Measurements from ENCODE around the gene H1-8.
"Not testable (repeated sequence)": the region's sequence is repeated elsewhere in the genome, so short reads cannot be mapped to it uniquely, and the experiment has no call there.

H1-8 gene

DNA sequence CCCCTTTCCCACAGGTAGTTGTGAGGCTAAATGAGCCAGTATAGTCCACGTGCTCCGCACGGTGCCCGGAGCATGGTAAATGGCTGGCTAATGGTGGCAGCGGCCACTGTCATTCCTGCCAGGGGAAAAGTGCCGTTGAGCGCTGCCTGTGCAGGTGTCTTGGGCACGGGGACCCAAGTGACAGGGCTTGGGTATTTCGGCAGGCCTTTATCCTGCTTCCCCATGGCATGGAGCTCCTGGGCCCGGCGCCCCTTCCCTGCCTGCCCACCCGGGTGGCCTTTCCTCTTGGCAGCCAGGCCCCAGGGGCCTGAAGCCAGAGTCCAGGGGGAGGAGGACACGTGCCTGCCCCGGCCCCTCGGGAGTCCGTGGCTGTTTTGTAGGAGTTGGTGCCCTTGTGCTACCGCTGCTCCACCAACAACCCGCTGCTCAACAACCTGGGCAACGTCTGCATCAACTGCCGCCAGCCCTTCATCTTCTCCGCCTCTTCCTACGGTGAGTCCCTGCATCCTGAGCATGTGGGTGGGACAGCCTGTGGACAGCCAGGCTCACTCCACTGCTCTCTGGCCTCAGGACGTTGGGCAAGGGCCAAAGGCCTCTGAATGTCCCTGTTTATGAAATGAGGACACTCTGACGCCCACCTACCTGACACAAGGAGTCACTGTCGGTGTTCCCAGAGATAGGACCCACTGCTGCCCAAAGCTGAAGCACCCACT, 27.7 kb upstream of the H1-8 start:
- DNase-seq (ENCODE audit: low read depth), result not testable (repeated sequence)

DNA sequence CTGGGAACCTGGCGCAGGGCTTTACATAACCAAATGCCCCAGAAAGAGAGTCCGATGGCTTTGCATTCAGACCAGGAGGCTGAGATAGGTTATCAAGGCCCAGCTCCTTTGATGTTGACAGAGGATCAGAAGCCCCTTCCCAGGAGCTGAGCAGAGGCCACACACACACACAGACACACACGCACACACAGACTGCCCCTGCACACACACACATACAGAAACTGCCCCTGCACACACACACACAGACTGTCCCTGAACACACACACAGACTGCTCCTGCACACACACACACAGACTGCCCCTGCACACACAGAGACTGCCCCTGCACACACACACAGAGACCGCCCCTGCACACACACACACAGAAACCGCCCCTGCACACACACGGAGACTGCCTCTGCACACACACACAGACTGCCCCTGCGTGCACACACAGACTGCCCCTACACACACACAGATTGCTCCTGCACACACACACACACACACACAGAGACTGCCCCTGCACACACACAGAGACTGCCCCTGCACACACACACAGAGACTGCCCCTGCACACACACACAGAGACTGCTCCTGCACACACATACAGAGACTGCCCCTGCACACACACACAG, 27.0 kb upstream of the H1-8 start:
- not testable (repeated sequence) for DNase-seq (ENCODE audit: low read depth)

DNA sequence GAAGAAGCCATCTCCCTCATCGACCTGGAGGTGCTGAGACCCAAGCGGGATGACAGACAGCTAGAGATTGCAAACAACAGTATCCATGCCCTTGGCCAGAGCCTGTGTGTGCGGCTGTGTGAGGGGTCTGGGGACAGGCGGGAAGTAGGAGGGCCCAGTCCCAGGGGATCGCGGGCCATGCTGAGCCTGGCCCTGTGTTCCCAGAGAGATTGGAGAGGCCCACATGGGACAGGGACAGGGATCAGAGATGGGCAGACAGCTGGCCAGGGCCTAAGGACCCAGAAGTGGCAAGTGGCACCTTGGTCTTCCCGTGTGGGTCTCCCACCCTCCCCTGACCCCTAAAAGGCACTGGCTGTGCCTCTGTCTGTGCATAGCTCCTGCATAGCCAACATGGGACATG, 25.5 kb upstream of the H1-8 start:
- no peak for DNase-seq (ENCODE audit: low read depth)

DNA sequence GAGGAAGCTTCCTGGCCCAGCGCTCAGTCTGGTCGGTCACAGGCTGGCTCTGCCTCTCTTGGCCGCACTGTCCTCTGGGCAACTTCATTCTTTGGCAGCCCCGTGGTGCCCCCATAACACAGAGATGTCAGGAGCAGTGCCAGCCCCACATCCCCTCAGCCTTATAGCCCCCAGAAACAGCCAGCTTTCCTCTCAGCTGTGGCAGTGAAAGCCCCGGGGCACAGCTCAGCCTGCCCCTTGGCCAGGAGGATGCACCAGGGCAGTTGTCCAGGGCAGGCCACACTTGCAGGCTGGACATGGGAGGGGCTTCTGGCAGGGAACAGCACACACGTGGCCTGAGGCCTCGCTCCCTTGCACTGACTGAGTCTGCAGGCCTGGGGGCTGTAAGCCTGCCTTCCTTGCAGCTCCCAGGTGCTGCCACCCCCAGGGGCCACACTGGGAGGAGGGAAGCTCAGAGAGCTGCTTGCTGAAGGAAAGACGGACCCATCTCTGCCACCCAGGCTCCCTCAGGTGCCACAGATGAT, 24.9 kb upstream of the H1-8 start:
- no peak for DNase-seq (ENCODE audit: low read depth)

DNA sequence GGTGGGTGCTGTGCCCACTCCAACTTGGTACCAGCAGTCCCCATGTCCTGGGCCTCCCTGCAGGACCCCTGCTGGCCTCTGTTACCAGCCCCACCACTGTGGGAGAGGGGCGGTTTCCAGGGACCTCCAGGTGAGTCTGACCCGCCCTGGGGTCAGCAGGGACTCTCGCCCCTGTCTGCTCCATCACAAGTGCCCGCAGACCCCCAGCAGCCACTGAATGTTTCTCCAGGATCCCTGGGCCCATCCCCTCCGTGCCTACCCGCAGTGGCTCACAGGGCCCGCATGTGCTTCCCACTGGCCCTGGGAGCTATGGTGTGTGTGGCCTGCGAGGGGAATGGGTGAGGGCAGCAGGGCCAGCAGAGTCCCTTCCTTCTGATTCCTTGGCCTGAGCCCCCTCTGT, 24.4 kb upstream of the H1-8 start:
- DNase-seq (ENCODE audit: low read depth), result no peak

DNA sequence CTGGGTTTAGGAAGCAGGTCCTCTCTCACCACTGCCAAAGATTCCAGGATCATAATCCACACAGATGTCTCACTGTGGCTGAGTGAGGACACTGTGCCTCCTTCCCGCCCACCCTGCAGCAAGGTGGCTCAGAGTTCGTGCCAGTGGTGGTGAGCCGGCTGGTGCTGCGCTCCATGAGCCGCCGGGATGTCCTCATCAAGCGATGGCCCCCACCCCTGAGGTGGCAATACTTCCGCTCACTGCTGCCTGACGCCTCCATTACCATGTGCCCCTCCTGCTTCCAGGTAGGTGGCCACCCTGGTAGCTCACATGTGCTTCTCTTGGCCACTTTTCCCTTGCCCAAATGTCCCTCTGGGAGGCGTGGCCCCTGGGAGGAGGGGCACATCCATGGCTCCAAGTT, 23.5 kb upstream of the H1-8 start:
- no peak for DNase-seq (ENCODE audit: low read depth)

DNA sequence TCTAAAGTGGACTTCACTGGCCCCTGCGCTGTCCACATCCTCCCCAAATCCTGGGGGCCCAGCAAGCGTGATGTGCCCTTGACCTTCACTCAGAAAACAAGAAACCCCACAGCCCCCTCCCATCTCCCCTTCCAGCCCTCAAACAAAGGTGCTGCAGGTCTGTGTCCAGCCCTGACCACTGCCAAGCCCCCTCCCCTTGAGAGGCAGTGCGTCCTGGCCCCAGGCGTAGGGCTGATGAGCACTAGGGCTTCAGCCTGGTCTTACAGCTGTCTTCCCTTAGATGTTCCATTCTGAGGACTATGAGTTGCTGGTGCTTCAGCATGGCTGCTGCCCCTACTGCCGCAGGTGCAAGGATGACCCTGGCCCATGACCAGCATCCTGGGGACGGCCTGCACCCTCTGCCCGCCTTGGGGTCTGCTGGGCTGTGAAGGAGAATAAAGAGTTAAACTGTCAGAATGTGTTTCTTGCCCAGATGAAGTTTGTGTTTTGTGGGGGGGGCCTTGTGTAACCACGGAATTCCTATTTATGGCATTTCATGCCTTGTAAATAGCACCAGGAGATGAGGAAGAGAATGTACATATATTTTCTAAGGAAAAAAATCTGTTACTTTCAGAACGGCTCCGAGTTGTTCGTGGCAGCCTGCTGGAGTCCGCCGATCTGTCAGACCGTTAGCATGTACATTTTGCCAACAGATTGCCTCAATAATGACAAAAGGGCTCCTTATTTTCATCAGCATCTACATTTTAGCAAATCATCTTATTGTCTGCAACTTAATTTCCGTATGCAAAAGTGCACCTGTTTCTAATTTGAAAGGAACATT, 22.9 kb upstream of the H1-8 start:
- no peak for DNase-seq (ENCODE audit: low read depth)

DNA sequence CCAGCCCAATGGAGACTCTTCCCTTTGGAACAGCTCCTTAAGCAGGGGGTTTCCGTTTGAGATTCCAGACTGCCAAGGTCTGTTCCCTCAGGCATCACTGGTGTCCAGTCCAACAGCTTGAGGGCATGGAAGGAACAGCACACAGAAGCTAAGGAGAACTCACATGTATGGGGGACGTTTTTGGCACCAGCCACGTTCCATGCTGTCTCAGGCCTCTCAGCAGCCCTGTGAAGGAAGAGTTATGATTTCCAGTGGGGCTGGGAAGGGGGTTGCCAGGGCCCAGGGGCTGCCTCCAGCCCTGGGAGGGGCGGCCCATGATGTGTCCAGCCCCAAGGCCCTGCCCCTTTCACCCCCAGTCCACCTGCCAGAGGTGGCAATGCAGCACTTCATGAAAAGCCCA, 22.0 kb upstream of the H1-8 start:
- DNase-seq (ENCODE audit: low read depth), result no peak

DNA sequence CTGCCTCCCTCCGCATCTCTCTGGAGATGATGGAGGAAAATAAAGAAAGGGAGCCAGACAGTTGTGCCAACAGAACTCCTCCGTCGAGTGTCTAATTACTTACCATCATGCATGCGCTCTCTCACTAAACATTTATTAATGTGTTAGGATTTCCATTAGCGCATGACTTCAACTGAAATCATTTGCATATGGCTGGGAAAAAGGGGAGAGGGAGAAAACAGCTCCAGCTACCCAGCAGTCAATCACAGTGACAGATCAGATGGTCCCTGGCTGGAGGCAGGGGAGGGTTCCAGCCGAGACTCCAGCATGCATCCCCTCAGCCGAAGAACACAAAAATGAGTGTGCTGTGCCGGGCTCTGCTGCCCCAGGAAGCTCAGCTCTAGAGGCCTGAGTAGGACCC, 21.4 kb upstream of the H1-8 start:
- no peak for DNase-seq (ENCODE audit: low read depth)

DNA sequence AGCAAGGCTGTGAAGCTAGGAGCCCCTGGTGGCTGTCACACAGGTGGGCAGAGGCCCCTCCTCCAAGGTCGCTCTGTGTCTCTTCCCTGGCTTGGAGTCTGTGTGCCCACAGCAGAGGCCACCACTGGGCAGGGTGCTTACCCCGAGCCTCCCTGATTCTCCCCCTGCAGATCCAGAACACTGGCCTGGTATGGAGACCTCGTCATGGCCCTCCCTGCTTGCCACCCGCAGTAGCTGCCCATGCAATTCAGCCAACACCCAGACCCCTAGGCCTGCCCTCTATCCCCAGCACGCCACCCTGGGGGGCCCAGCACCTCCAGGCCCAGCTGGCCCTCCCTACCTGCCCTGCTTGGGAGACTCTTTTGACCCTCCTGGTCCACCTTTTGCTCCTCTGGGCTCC, 20.0 kb upstream of the H1-8 start:
- DNase-seq (ENCODE audit: low read depth), result no peak

DNA sequence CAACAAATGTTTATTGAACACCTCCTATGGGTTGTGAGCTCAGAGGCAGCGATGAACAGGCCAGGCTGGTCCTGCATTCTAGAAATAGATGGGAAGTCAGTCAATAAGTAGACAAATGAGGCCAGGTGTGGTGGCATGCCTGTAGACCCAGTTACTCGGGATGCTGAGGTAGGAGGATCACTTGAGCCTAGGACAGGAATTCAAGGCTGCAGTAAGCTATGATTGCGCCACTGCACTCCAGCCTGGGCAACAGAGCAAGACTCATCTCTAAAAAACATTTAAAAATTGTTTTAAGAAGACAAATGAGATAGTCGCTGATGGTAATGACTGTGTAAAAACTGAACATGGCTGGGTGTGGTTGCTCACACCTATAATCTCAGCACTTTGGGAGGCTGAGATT, 18.9 kb upstream of the H1-8 start:
- DNase-seq (ENCODE audit: low read depth), result no peak

DNA sequence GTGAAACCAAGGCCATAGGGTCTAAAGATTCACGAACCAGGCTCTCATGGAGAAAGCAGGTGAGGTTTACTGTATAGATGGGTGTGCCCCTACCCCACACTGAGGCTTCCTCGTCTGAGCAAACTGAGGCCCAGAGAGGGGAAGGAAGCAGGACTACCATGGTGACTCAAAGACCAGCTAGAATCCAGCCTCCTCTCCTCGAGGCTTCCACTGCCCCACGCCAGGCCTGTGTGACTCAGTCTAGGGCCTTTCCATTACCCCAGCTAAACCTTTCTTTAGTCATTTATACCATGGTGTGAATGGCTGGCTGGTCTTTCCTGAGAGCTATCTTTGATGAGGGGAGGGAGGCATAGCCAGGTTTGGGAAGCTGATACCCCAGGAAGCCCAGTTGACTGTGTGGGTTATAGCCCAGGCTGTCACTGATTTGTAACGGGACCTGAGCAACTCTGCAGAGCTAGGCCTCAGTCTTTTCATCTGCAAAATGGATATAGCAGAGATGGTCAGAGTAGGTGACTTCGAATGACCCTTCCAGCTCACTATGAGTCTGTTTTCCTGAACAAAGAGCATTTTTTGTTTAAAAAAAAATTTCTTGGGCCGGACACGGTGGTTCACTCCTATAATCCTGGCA, 17.5 kb upstream of the H1-8 start:
- DNase-seq (ENCODE audit: low read depth), result no peak

DNA sequence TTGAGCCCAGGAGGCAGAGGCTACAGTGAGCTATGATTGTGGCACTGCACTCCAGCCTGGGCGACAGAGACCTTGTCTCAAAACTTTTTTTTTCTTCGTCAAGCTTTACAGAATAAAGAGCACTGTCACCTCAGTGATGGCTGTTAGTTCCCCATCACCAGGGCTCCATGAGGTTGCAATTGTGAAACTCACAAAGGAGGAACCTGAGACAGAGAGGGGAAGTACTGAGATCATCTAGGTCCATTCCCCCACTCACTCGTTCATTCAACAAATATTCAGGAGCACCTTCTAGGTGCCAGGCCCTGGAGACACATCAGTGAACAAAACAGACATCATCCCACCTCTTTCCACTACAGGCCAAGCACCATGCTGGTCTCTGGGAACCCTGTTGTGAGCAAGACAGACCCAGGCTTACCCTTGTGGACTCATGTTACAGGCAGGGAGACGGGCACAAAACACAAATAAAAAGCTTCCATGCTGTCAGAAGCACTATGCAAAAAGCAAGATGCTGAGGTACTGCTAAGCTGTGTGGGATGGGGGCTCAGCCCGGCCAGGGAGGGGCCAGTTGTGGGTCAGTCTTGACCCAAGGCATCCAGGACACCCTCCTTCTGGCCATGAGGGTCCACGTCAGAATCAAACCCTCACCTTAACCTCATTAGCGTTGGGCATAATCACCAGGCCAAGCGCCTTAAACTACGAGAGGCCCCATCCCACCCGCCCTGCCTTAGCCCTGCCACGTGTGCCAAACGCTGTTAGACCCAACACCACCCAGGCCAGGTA, 16.7 kb upstream of the H1-8 start:
- DNase-seq (ENCODE audit: low read depth), result no peak

DNA sequence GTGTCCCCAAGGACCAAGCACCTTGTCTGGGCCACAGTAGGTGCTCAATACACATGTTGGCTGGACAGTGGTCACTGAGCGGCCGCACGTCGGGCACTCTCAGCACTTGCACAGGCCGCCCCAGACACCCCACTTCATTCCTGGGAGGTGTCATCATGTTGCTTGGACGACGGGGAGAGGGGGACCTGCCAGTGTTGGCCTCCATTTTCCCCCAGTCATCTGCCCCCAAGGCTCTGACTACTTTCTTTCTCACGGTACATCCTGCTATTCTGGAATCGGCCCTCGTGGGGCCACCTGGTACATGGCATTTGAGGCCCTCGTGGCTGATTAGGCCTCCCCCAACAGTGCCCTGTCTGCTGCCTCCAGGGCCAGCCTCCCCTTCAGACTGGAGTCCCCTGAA, 15.7 kb upstream of the H1-8 start:
- no peak for DNase-seq (ENCODE audit: low read depth)

DNA sequence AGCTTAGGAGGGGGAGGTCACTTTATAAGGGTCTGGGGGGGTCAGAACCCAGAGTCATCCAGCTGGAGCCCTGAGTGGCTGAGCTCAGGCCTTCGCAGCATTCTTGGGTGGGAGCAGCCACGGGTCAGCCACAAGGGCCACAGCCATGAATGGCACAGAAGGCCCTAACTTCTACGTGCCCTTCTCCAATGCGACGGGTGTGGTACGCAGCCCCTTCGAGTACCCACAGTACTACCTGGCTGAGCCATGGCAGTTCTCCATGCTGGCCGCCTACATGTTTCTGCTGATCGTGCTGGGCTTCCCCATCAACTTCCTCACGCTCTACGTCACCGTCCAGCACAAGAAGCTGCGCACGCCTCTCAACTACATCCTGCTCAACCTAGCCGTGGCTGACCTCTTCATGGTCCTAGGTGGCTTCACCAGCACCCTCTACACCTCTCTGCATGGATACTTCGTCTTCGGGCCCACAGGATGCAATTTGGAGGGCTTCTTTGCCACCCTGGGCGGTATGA, 14.3 kb upstream of the H1-8 start, which contains the start of gene RHO:
TSS of gene RHO (plus strand) at position 51 of the 512 bp plus-strand sequence. CDS start at position 146, 95 bp downstream.
- no peak for DNase-seq (ENCODE audit: low read depth)

DNA sequence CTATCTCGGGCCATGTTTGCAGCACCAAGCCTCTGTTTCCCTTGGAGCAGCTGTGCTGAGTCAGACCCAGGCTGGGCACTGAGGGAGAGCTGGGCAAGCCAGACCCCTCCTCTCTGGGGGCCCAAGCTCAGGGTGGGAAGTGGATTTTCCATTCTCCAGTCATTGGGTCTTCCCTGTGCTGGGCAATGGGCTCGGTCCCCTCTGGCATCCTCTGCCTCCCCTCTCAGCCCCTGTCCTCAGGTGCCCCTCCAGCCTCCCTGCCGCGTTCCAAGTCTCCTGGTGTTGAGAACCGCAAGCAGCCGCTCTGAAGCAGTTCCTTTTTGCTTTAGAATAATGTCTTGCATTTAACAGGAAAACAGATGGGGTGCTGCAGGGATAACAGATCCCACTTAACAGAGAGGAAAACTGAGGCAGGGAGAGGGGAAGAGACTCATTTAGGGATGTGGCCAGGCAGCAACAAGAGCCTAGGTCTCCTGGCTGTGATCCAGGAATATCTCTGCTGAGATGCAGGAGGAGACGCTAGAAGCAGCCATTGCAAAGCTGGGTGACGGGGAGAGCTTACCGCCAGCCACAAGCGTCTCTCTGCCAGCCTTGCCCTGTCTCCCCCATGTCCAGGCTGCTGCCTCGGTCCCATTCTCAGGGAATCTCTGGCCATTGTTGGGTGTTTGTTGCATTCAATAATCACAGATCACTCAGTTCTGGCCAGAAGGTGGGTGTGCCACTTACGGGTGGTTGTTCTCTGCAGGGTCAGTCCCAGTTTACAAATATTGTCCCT, 13.4 kb upstream of the H1-8 start:
- no peak for DNase-seq (ENCODE audit: low read depth)

DNA sequence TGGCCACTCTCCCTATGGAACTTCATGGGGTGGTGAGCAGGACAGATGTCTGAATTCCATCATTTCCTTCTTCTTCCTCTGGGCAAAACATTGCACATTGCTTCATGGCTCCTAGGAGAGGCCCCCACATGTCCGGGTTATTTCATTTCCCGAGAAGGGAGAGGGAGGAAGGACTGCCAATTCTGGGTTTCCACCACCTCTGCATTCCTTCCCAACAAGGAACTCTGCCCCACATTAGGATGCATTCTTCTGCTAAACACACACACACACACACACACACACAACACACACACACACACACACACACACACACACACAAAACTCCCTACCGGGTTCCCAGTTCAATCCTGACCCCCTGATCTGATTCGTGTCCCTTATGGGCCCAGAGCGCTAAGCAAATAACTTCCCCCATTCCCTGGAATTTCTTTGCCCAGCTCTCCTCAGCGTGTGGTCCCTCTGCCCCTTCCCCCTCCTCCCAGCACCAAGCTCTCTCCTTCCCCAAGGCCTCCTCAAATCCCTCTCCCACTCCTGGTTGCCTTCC, 12.7 kb upstream of the H1-8 start:
- no peak for DNase-seq (ENCODE audit: low read depth)

DNA sequence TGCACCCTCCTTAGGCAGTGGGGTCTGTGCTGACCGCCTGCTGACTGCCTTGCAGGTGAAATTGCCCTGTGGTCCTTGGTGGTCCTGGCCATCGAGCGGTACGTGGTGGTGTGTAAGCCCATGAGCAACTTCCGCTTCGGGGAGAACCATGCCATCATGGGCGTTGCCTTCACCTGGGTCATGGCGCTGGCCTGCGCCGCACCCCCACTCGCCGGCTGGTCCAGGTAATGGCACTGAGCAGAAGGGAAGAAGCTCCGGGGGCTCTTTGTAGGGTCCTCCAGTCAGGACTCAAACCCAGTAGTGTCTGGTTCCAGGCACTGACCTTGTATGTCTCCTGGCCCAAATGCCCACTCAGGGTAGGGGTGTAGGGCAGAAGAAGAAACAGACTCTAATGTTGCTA, 12.2 kb upstream of the H1-8 start:
- no peak for DNase-seq (ENCODE audit: low read depth)

DNA sequence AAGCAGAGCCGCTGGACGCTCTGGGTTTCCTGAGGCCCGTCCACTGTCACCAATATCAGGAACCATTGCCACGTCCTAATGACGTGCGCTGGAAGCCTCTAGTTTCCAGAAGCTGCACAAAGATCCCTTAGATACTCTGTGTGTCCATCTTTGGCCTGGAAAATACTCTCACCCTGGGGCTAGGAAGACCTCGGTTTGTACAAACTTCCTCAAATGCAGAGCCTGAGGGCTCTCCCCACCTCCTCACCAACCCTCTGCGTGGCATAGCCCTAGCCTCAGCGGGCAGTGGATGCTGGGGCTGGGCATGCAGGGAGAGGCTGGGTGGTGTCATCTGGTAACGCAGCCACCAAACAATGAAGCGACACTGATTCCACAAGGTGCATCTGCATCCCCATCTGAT, 11.3 kb upstream of the H1-8 start:
- no peak for DNase-seq (ENCODE audit: low read depth)

DNA sequence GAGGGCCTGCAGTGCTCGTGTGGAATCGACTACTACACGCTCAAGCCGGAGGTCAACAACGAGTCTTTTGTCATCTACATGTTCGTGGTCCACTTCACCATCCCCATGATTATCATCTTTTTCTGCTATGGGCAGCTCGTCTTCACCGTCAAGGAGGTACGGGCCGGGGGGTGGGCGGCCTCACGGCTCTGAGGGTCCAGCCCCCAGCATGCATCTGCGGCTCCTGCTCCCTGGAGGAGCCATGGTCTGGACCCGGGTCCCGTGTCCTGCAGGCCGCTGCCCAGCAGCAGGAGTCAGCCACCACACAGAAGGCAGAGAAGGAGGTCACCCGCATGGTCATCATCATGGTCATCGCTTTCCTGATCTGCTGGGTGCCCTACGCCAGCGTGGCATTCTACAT, 10.7 kb upstream of the H1-8 start:
- DNase-seq (ENCODE audit: low read depth), result no peak
